ENCODE results near the gene ENKUR. TPM values are rescaled to one million over a fixed set of nuclear protein-coding genes. Genes with fewer than 3 reads are reported as not detected.

ENKUR gene
- total RNA-seq, 1 donor: not detected

GRCh38 chr10:25056726-25057125, 40.8 kb upstream of the ENKUR start:
- H3K36me3 ChIP-seq (ENCODE audit: insufficient read depth, low read length): no peaks in the 10 kb centered on the region
- DNase-seq (ENCODE audit: insufficient read length, low spot score, missing footprints): no peak
- H3K4me1 ChIP-seq (ENCODE audit: insufficient read depth, low read length): peaks cover 23% of the 10 kb centered on the region
- no peaks in the 10 kb centered on the region for H4K20me1 ChIP-seq (ENCODE audit: insufficient read depth, low read length)
- H3K4me2 ChIP-seq (ENCODE audit: insufficient read depth, low read length): no peak overlapping the region
- H3K27ac ChIP-seq (ENCODE audit: low read depth, low read length): no peak overlapping the region
- no peaks in the 10 kb centered on the region for H3K9me3 ChIP-seq (ENCODE audit: low read depth, low read length)
- H3K27me3 ChIP-seq (ENCODE audit: insufficient read depth, low read length): no peaks in the 10 kb centered on the region
- TF ChIP-seq, protein P1, sequence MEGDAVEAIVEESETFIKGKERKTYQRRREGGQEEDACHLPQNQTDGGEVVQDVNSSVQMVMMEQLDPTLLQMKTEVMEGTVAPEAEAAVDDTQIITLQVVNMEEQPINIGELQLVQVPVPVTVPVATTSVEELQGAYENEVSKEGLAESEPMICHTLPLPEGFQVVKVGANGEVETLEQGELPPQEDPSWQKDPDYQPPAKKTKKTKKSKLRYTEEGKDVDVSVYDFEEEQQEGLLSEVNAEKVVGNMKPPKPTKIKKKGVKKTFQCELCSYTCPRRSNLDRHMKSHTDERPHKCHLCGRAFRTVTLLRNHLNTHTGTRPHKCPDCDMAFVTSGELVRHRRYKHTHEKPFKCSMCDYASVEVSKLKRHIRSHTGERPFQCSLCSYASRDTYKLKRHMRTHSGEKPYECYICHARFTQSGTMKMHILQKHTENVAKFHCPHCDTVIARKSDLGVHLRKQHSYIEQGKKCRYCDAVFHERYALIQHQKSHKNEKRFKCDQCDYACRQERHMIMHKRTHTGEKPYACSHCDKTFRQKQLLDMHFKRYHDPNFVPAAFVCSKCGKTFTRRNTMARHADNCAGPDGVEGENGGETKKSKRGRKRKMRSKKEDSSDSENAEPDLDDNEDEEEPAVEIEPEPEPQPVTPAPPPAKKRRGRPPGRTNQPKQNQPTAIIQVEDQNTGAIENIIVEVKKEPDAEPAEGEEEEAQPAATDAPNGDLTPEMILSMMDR (IDR thresholded peaks at IDR 0.05; ENCODE audit: extremely low read depth, low read depth, low read length): no peak
- no peak overlapping the region for H2AFZ ChIP-seq (ENCODE audit: low read length)
- H3K4me3 ChIP-seq (ENCODE audit: insufficient read depth, low read length): no peak overlapping the region
- H3K79me2 ChIP-seq (ENCODE audit: insufficient read depth, low read length): no peaks in the 10 kb centered on the region

- TF ChIP-seq, protein P1 (IDR thresholded peaks at IDR 0.05; ENCODE audit: extremely low read depth, low read depth, low read length): no peak
- Histone ChIP-seq H3K27me3 (ENCODE audit: insufficient read depth, low read length) (peaks cover 6% of the 10 kb centered on the region), H2AFZ (ENCODE audit: low read length) (no peak overlapping the region), H3K36me3 (ENCODE audit: insufficient read depth, low read length) (no peaks in the 10 kb centered on the region), H3K4me2 (ENCODE audit: insufficient read depth, low read length) (no peak overlapping the region), H3K4me1 (ENCODE audit: insufficient read depth, low read length) (peaks cover 15% of the 10 kb centered on the region), H3K27ac (ENCODE audit: low read depth, low read length) (no peak overlapping the region), H3K9me3 (ENCODE audit: low read depth, low read length) (no peaks in the 10 kb centered on the region), H3K4me3 (ENCODE audit: insufficient read depth, low read length) (no peak overlapping the region), H4K20me1 (ENCODE audit: insufficient read depth, low read length) (no peaks in the 10 kb centered on the region), H3K79me2 (ENCODE audit: insufficient read depth, low read length) (no peaks in the 10 kb centered on the region)
- no peak for DNase-seq (ENCODE audit: insufficient read length, low spot score, missing footprints)
These were observed 36.1 kb upstream of the ENKUR start for GRCh38 chr10:25052012-25052411.

DNA sequence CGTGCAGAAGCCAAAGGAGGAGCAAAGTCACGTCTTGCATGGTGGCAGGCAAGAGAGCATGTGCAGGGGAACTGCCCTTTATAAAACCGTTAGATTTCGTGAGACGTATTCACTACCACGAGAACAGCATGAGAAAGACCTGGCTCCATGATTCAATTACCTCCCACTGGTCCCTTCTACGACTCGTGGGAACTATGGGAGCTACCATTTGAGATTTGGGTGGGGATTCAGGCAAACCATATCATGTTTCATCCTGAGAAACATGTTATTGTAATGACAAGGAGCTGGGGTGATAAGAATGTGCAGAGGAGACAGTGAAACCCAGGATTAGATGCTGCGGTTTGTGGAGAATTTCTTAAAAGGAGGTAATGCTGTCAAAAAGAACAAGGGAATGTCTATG, 34.4 kb upstream of the ENKUR start:
- no peaks in the 10 kb centered on the region for H3K36me3 ChIP-seq (ENCODE audit: insufficient read depth, low read length)
- no peak overlapping the region for H3K4me3 ChIP-seq (ENCODE audit: insufficient read depth, low read length)
- DNase-seq (ENCODE audit: insufficient read length, low spot score, missing footprints): no peak
- H2AFZ ChIP-seq (ENCODE audit: low read length): no peak overlapping the region
- H3K27ac ChIP-seq (ENCODE audit: low read depth, low read length): no peak overlapping the region
- TF ChIP-seq, protein P1 (IDR thresholded peaks at IDR 0.05; ENCODE audit: extremely low read depth, low read depth, low read length): no peak
- H3K79me2 ChIP-seq (ENCODE audit: insufficient read depth, low read length): no peaks in the 10 kb centered on the region
- H3K9me3 ChIP-seq (ENCODE audit: low read depth, low read length): no peaks in the 10 kb centered on the region
- no peak overlapping the region for H3K4me2 ChIP-seq (ENCODE audit: insufficient read depth, low read length)
- peaks cover 6% of the 10 kb centered on the region for H3K27me3 ChIP-seq (ENCODE audit: insufficient read depth, low read length)
- no peaks in the 10 kb centered on the region for H4K20me1 ChIP-seq (ENCODE audit: insufficient read depth, low read length)
- peaks cover 15% of the 10 kb centered on the region for H3K4me1 ChIP-seq (ENCODE audit: insufficient read depth, low read length)

- DNase-seq (ENCODE audit: insufficient read length, low spot score, missing footprints): no peak
- peaks cover 15% of the 10 kb centered on the region for H3K4me1 ChIP-seq (ENCODE audit: insufficient read depth, low read length)
These were observed 34.0 kb upstream of the ENKUR start for GRCh38 chr10:25049966-25050365.

More at GRCh38 chr10:25049966-25050365, 34.0 kb upstream of the ENKUR start:
- TF ChIP-seq, protein P1 (IDR thresholded peaks at IDR 0.05; ENCODE audit: extremely low read depth, low read depth, low read length): no peak
- Histone ChIP-seq H3K27ac (ENCODE audit: low read depth, low read length) (no peak overlapping the region), H3K79me2 (ENCODE audit: insufficient read depth, low read length) (no peaks in the 10 kb centered on the region), H3K27me3 (ENCODE audit: insufficient read depth, low read length) (peaks cover 6% of the 10 kb centered on the region), H4K20me1 (ENCODE audit: insufficient read depth, low read length) (no peaks in the 10 kb centered on the region), H3K36me3 (ENCODE audit: insufficient read depth, low read length) (no peaks in the 10 kb centered on the region), H2AFZ (ENCODE audit: low read length) (no peak overlapping the region), H3K4me2 (ENCODE audit: insufficient read depth, low read length) (no peak overlapping the region), H3K9me3 (ENCODE audit: low read depth, low read length) (no peaks in the 10 kb centered on the region), H3K4me3 (ENCODE audit: insufficient read depth, low read length) (no peak overlapping the region)
